B cell (primary cell): Measurements from ENCODE around the gene SPACA9. TPM values are rescaled to one million over a fixed set of nuclear protein-coding genes. Genes with fewer than 3 reads are reported as not detected.

Source experiments
- ATAC-seq: fragments of 200-7000 bp; cut with Tn5 transposase; one replicate; pipeline ENCODE4 v1.10.0; 2021; ENCODE audit warnings: low read depth, mild to moderate bottlenecking, moderate number of reproducible peaks, moderate library complexity
- CTCF ChIA-PET: fragments of 350-600 bp; sonication (Branson Sonifier 250); formaldehyde crosslinking; loops from one replicate; lab custom pipeline; 2021; ENCODE audit warnings: antibody characterized with exemption, inconsistent platforms; lab: Charles Lee
- POLR2A ChIA-PET: fragments of 350-600 bp; sonication (Branson Sonifier 250); formaldehyde crosslinking; loops from one replicate; lab custom pipeline; 2021; ENCODE audit warnings: antibody characterized with exemption; lab: Charles Lee
- DNase-seq: peaks from one replicate; pipeline ENCODE4 v3.0.0; 2013
- H2AFZ ChIP-seq: 2 replicates; pipeline ENCODE4 v1.6.1; 2012; ENCODE audit warnings: mild to moderate bottlenecking, low read depth, low read length; ENCODE audit not compliant: insufficient read depth, poor library complexity, severe bottlenecking
- H3K27ac ChIP-seq, 2 donors: 1 replicate in 1 of 2; 2 replicates in 1 of 2; pipeline ENCODE4 v1.5.1; 2012 to 2013; ENCODE audit warnings: low read length in 2 of 2, mild to moderate bottlenecking in 2 of 2, moderate library complexity in 1 of 2
- H3K27me3 ChIP-seq, 4 experiments: fragments of 200-600 bp in 1 of 4; sonication (generic) in 1 of 4; replicated peaks in 1 of 4; 1 replicate in 2 of 4; 2 replicates in 2 of 4; pipeline versions ENCODE4 v1.6.1 to v1.7.0; 2013 to 2016; ENCODE audit warnings: low read length in 3 of 4, mild to moderate bottlenecking in 2 of 4, mixed read lengths in 1 of 4, moderate library complexity in 1 of 4; ENCODE audit not compliant: insufficient read depth in 4 of 4, control insufficient read depth in 3 of 4; ENCODE audit errors: control extremely low read depth in 1 of 4
- H3K36me3 ChIP-seq, 2 experiments: replicated peaks in 1 of 2; 1 replicate in 1 of 2; 2 replicates in 1 of 2; pipeline versions ENCODE4 v1.6.1 to v1.7.1; 2013; ENCODE audit warnings: low read length in 1 of 2; ENCODE audit not compliant: insufficient read depth in 2 of 2, control insufficient read depth in 1 of 2; ENCODE audit errors: control extremely low read depth in 1 of 2, extremely low read depth in 1 of 2
- H3K4me1 ChIP-seq, 2 donors: fragments of 200-600 bp in 1 of 2; sonication (generic) in 1 of 2; 1 replicate in 1 of 2; 2 replicates in 1 of 2; pipeline versions ENCODE4 v1.5.1 to v1.6.1; 2013 to 2017; ENCODE audit warnings: low read length in 2 of 2; ENCODE audit not compliant: control insufficient read depth in 2 of 2, insufficient read depth in 2 of 2
- H3K4me2 ChIP-seq: replicated peaks from 2 replicates; pipeline ENCODE3; 2012; ENCODE audit warnings: mild to moderate bottlenecking, low read depth, low read length; ENCODE audit not compliant: poor library complexity, severe bottlenecking
- H3K4me3 ChIP-seq, 5 experiments: fragments of 200-600 bp in 1 of 5; sonication (generic) in 1 of 5; 1 replicate in 3 of 5; 2 replicates in 2 of 5; pipeline versions ENCODE4 v1.5.1 to v1.7.0; 2011 to 2016; ENCODE audit warnings: low read length in 4 of 5, mild to moderate bottlenecking in 4 of 5, low read depth in 2 of 5, control low read depth in 1 of 5, moderate library complexity in 1 of 5; ENCODE audit not compliant: insufficient read depth in 1 of 5; ENCODE audit errors: control extremely low read depth in 1 of 5, extremely low read depth in 1 of 5
- H3K79me2 ChIP-seq: fragments of 200-600 bp; sonication (generic); one replicate; pipeline ENCODE4 v1.6.0; 2016; ENCODE audit warnings: low read length; ENCODE audit not compliant: control insufficient read depth, insufficient read depth
- H3K9ac ChIP-seq: fragments of 200-600 bp; sonication (generic); 2 replicates; pipeline ENCODE4 v1.6.1; 2017; ENCODE audit warnings: mild to moderate bottlenecking, low read length, moderate library complexity
- H3K9me3 ChIP-seq, 3 donors: one replicate each; pipeline versions ENCODE4 v1.6.1 to v1.7.1; 2013; ENCODE audit warnings: low read length in 2 of 3; ENCODE audit not compliant: control insufficient read depth in 2 of 3, insufficient read depth in 1 of 3; ENCODE audit errors: control extremely low read depth in 1 of 3
- H4K20me1 ChIP-seq: 2 replicates; pipeline ENCODE4 v1.6.0; 2012; ENCODE audit warnings: mild to moderate bottlenecking, low read length; ENCODE audit not compliant: insufficient read depth, control insufficient read depth, poor library complexity, severe bottlenecking
- H3K27ac Mint-ChIP-seq: one replicate; pipeline ENCODE4 v1.8.0; 2021; ENCODE audit warnings: mixed read lengths
- H3K27me3 Mint-ChIP-seq: one replicate; pipeline ENCODE4 v1.8.0; 2021; ENCODE audit warnings: mixed read lengths
- H3K4me1 Mint-ChIP-seq: one replicate; pipeline ENCODE4 v1.8.0; 2021; ENCODE audit warnings: mixed read lengths
- H3K4me3 Mint-ChIP-seq: one replicate; pipeline ENCODE4 v1.8.0; 2021; ENCODE audit warnings: mixed read lengths
- H3K9me3 Mint-ChIP-seq: one replicate; pipeline ENCODE4 v1.8.0; 2022; ENCODE audit warnings: mixed read lengths; ENCODE audit not compliant: insufficient read depth
- EZH2 ChIP-seq: IDR thresholded peaks from 2 replicates; pipeline ENCODE4 v1.6.1; 2012; ENCODE audit warnings: borderline replicate concordance, low read depth, mild to moderate bottlenecking, moderate library complexity, low read length; ENCODE audit not compliant: insufficient read depth, poor library complexity, severe bottlenecking
- WGBS: methylation state at CpG from one replicate; pipeline ENCODE4 v1.1.5; 2013; ENCODE audit warnings: missing lambda C conversion rate; ENCODE audit not compliant: insufficient coverage; 5-methylcytosine and 5-hydroxymethylcytosine counted together
- intact Hi-C: fragments of 100-400 bp; cut with micrococcal nuclease; formaldehyde crosslinking; loops from one replicate; pipeline ENCODE4 v1.10.0; 2022
- polyA plus RNA-seq: library from polyadenylated mRNA; depleted of rRNA; stranded (reverse); fragments of >200 nt; gene quantifications from 2 replicates; pipeline ENCODE4 v1.2.3, GENCODE V29; 2012
- total RNA-seq, 2 donors: library from RNA; stranded (reverse); fragments of 120-200 nt in 1 of 2; gene quantifications; 1 replicate in 1 of 2; 2 replicates in 1 of 2; pipeline versions ENCODE4 v1.2.3 to v1.2.4, GENCODE V29; 2013 to 2022
- TF ChIP-seq, protein P1 (sequence below): fragments of 200-600 bp; IDR thresholded peaks from one replicate; pipeline ENCODE4 v1.8.0; 2022; ENCODE audit warnings: antibody characterized with exemption, mild to moderate bottlenecking

The SPACA9 gene
- total and polyA plus RNA-seq, 2 donors (not counting 1 experiment from before 2014, with no cell fraction given) = 2.8 to 4.5 TPM

GRCh38 chr9:132858751-132859150, 19.9 kb upstream of the SPACA9 start:
- intact Hi-C loops = no loop called here
- Histone ChIP-seq H3K9ac (no peak overlapping the region), H3K4me2 (no peak overlapping the region), H3K27ac (no peak overlapping the region), H2AFZ (no peak overlapping the region), H4K20me1 (no peaks in the 10 kb centered on the region), H3K9me3 (no peaks in the 10 kb centered on the region), H3K36me3 (no peaks in the 10 kb centered on the region), H3K27me3 (no peaks in the 10 kb centered on the region), H3K4me1 (peaks cover 13 to 19% of the 10 kb centered on the region in 2 donors), H3K4me3 (no peak overlapping the region), H3K79me2 (no peaks in the 10 kb centered on the region)
- DNase-seq = no peak
- Mint-ChIP-seq H3K27me3 (no peaks in the 10 kb centered on the region), H3K27ac (no peak overlapping the region), H3K4me3 (no peak overlapping the region), H3K9me3 (no peaks in the 10 kb centered on the region), H3K4me1 (peaks cover 12% of the 10 kb centered on the region)
- ATAC-seq = no peak
- ChIA-PET POLR2A (interaction anchor here (0.6 kb wide), 1 partner anchor 484 kb away, joined by 3 read pairs; no protein-coding TSS in a partner anchor), CTCF (no interaction called here)
- 91% methylated on average over 3 of the region's 7 CpGs for WGBS
- no peak for TF ChIP-seq EZH2
- TF ChIP-seq, protein P1, sequence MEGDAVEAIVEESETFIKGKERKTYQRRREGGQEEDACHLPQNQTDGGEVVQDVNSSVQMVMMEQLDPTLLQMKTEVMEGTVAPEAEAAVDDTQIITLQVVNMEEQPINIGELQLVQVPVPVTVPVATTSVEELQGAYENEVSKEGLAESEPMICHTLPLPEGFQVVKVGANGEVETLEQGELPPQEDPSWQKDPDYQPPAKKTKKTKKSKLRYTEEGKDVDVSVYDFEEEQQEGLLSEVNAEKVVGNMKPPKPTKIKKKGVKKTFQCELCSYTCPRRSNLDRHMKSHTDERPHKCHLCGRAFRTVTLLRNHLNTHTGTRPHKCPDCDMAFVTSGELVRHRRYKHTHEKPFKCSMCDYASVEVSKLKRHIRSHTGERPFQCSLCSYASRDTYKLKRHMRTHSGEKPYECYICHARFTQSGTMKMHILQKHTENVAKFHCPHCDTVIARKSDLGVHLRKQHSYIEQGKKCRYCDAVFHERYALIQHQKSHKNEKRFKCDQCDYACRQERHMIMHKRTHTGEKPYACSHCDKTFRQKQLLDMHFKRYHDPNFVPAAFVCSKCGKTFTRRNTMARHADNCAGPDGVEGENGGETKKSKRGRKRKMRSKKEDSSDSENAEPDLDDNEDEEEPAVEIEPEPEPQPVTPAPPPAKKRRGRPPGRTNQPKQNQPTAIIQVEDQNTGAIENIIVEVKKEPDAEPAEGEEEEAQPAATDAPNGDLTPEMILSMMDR = no peak

DNA sequence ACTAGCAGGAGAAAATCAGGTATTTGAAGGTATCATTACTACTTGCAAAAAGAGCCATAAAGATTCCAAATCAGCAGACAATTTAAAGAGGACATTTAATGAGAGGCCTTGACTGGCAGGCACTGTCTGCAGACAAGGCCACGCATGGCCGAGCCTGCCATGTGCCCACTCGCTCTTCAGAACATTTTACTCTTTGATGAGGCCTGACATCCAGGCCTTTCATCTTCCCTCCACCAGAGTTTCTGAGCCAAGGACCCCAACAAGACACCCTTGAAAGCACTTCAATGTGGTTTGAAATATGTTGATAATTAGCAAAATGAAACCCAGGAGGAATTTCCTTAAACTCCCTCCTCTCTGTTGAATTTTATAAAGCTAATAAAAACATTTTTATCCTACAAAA, 17.0 kb upstream of the SPACA9 start:
- no peak overlapping the region for H3K4me3 ChIP-seq
- CTCF ChIA-PET = interaction anchor here (1.1 kb wide), 1 partner anchor 11 kb away, joined by 3 read pairs; no protein-coding TSS in a partner anchor
- no peak overlapping the region for H2AFZ ChIP-seq
- Mint-ChIP-seq H3K4me3 (no peak overlapping the region), H3K4me1 (no peaks in the 10 kb centered on the region), H3K27me3 (no peaks in the 10 kb centered on the region), H3K9me3 (no peaks in the 10 kb centered on the region), H3K27ac (no peak overlapping the region)
- no peaks in the 10 kb centered on the region for H3K4me1 ChIP-seq
- POLR2A ChIA-PET = no interaction called here
- H3K27ac ChIP-seq = no peak overlapping the region
- H3K79me2 ChIP-seq = no peaks in the 10 kb centered on the region
- no peaks in the 10 kb centered on the region for H3K27me3 ChIP-seq
- H3K4me2 ChIP-seq = no peak overlapping the region
- no peak for DNase-seq
- intact Hi-C loops = no loop called here
- no peak for TF ChIP-seq EZH2
- TF ChIP-seq, protein P1 = no peak
- 50% methylated on average over 2 of the region's 3 CpGs for WGBS
- ATAC-seq = no peak
- H4K20me1 ChIP-seq = no peaks in the 10 kb centered on the region
- no peaks in the 10 kb centered on the region for H3K9me3 ChIP-seq
- no peak overlapping the region for H3K9ac ChIP-seq
- H3K36me3 ChIP-seq = no peaks in the 10 kb centered on the region
